DND-41 (cell line): Measurements from ENCODE around the gene SERPINB2.

ENCODE experiments used
- CTCF ChIP-seq: IDR thresholded peaks from 2 replicates; pipeline ENCODE4 v1.5.1; 2012; ENCODE audit warnings: borderline replicate concordance, low read length, moderate library complexity, mild to moderate bottlenecking; ENCODE audit not compliant: poor library complexity, severe bottlenecking; ENCODE audit errors: extremely low read depth
- EZH2 ChIP-seq: IDR thresholded peaks from 3 replicates; pipeline ENCODE4 v1.6.1; 2012; ENCODE audit warnings: borderline replicate concordance, low read depth, mild to moderate bottlenecking, moderate library complexity, low read length, inconsistent platforms; ENCODE audit not compliant: severe bottlenecking

- no peak for TF ChIP-seq EZH2
- no peak for TF ChIP-seq CTCF
These were observed 43.4 kb downstream of the SERPINB2 start for GRCh38 chr18:63930773-63931354.
